Measurements from ENCODE around the gene HOXA3. TPM values are rescaled to one million over a fixed set of nuclear protein-coding genes. Genes with fewer than 3 reads are reported as not detected.

Gene HOXA3
- total and polyA plus RNA-seq, 2 of the 13 experiments (the other 11 are each of a cell fraction or from before 2014, with no cell fraction given), result 2.9 to 4.6 TPM

GRCh38 chr7:27160546-27161213 lies 8.3 kb upstream of the HOXA3 start (continued):
- TF ChIP-seq TCF12 (IDR thresholded peaks at IDR 0.05) (no peak), TCF12 (CRISPR knock-in tag; IDR thresholded peaks at IDR 0.05) (peak; percentile 57; the same call in 1 of the 2 replicates), ELF3 (CRISPR knock-in tag; IDR thresholded peaks at IDR 0.05) (no peak), ZNF747 (CRISPR knock-in tag; IDR thresholded peaks at IDR 0.05; ENCODE audit: borderline replicate concordance) (peak; percentile 19; the same call in 1 of the 2 replicates), ZBTB43 (CRISPR knock-in tag; conservative IDR thresholded peaks at IDR 0.05) (no peak), TGIF2 (CRISPR knock-in tag; IDR thresholded peaks at IDR 0.05) (no peak), HDAC2 (CRISPR knock-in tag; IDR thresholded peaks at IDR 0.05) (0 out of 2 replicates have a peak, but pooled peaks have one; percentile 17), ATF4 (CRISPR knock-in tag; IDR thresholded peaks at IDR 0.05) (no peak), ZNF687 (CRISPR knock-in tag; IDR thresholded peaks at IDR 0.05) (peak; percentile 79), ZBTB39 (CRISPR knock-in tag; IDR thresholded peaks at IDR 0.05) (no peak), ZNF772 (CRISPR knock-in tag; IDR thresholded peaks at IDR 0.05) (0 out of 2 replicates have a peak, but pooled peaks have one; percentile 41), SMC3 (IDR thresholded peaks at IDR 0.05; ENCODE audit: low read length) (peak; percentile 39; the same call in 1 of the 2 replicates), CBX2 (IDR thresholded peaks at IDR 0.05; ENCODE audit: low read depth, low read length) (no peak), CBX2 (CRISPR knock-in tag; IDR thresholded peaks at IDR 0.05; ENCODE audit: low read depth) (no peak), CREBL2 (CRISPR knock-in tag; IDR thresholded peaks at IDR 0.05; ENCODE audit: borderline replicate concordance) (0 out of 2 replicates have a peak, but pooled peaks have one; percentile 43), CTCF (CRISPR knock-in tag; IDR thresholded peaks at IDR 0.05) (peak; percentile 97), MYC (CRISPR knock-in tag; IDR thresholded peaks at IDR 0.05; ENCODE audit: borderline replicate concordance) (peak; percentile 15; the same call in 1 of the 2 replicates), KAT2B (IDR thresholded peaks at IDR 0.05; ENCODE audit: borderline replicate concordance, low read depth, low read length) (no peak), FOXA3 (CRISPR knock-in tag; IDR thresholded peaks at IDR 0.05) (peak; percentile 9; the same call in 1 of the 2 replicates)

All from HepG2 (cell line).